NOMO-1 (cell line): ENCODE data around the gene INSC.

ENCODE experiments used
- DNase-seq, 2 experiments: peaks; one replicate each; lab custom pipeline; 2025; ENCODE audit not compliant: unreplicated experiment in 2 of 2; lab: John Stamatoyannopoulos, UW

INSC gene

DNA sequence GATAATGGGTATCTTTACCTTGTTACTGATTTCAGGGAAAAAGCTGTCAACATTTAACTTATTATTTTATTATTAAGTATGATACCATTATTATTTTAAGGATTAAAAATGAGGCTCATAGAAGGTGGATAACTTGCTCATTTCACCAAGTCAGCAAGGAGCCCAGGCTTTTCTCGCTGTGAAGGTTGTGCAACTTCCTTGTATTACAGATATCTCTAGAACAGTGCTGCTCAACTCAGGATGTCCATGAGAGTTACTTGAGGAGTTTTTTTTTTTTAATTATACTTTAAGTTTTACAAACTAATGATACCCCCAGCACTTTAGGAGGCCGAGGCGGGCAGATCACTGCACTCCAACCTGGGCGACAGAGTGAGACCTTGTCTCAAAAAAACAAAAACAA lies 98.2 kb downstream of the INSC start:
- peak in 1 of 2 experiments; percentile 36 for DNase-seq

DNA sequence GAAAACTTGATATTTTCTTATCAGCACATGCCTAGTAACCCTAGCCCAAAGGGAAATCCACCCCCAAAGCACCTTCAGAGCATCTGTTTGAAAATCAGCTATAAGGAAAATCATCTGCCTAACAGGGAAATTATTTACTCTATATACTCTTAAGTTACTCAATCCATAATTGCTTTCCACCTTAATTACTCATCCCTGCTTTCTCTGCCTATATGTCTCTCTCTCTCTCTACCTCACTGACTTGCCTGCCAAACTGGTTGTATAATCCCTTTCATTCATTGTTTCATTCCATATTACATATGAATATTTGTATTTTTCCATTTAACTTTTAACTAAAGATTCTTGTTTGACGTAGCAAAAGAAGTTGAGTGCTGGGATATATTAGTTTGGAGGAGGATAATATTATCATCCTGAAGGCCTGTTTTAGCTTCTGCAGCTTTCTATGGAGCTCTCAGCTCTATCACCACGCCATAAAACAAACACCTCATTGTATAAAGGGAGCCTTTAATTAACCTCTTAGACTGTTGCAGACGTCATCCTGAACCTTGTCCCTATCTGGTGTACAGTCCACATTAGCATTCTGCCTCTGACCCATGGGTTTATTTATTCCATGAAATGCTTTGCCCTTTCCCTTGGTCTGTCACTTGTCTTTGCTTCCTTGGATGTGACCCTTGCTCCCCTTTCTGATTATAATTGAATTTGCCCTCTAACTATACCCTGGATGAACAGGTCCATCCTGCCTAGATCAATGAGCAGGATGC lies 98.9 kb downstream of the INSC start:
- DNase-seq: no peak

DNA sequence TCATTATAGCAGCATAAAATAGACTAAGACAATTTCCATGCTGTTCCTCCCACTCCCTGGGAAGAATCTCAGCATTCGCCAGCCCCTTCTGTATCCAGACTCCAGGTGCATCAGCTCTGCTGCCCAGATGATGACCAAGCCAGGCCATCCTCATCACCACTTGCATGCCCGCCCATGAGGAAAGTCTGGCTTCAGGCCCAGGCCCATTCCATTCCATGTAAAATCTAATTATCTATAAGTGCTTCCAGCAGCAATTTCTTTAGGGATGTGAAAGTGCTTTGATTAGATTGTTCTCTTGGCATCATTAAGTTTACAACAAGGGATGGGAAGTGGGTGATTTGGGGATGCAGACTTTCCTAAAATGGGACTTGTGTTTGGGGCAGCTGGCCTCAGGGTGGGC lies 100.3 kb downstream of the INSC start:
- no peak for DNase-seq

DNA sequence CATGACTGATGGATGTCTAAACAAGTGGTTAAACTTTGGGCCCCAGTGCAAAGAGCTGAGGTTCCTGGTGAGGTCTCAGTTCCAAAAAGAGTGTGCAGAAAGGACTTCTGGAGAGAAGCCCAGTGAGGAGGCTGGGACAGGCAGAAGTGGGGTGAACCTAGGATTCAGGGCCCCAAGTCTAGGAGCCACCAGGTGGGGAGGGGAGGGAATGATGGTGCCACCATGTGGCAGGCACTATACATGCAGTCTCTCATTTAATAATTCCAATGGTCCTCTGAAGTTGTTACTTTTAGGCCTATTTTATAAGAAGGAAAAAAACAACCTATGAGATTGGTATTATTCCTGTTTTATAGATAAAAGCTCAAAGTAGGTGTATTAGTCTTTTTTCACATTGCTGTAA lies 102.0 kb downstream of the INSC start:
- DNase-seq: no peak

DNA sequence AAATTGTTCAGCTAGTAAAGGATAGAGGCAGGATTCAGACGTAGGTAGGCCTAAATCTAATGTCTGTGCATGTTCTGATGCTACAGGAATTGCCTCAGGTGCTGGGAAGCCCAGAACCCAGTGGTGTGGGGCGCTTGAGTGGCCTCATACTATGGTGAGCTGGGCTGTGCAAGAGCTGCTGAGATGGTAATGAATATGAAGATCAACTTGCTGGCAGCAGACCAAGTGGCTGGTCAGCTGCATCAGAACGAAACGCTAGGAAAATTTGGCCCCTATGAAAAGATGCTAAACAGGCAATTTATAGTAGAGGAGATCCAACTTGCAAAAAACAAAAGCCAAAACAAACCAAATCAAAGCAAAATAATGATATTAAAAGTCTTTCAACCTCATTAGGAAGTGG lies 102.7 kb downstream of the INSC start:
- DNase-seq: no peak

DNA sequence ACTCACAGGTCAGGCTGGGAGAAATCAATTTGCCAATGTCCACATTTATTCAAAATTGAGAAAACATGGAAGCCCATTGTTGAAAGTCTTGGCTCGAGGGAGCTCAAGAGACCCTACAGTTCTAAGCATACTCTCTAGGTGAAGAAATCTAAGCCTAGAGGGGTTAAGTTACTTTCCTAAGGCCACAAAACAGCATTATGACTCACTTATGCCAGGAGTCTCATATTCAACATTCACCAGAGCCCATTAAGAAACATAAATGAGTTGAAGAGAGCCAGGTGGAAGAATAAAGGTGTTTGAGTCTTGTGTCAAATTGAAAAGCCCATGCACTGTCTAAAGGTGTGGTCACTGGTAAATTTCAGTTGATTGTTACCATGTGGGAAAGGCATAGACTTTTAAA lies 108.1 kb downstream of the INSC start:
- DNase-seq: no peak

DNA sequence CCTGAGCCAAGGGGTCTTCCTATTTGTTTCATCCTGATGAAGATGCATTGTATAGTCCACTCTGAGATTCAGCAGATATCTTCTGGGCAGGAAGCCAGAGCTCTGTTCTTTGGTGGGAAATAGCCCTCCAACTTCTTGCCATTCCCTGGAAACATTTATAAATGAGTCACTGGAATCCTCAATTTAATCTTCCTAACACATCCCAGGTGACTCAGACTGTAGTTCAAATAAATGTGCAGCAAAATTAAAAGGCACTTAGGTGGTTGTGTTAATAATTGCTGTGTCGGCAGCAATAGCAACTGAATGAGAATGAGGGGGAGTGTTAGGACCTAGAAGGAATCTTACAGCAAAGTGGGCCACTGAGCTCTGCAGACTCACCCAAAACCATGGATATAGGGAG lies 108.6 kb downstream of the INSC start:
- no peak for DNase-seq

DNA sequence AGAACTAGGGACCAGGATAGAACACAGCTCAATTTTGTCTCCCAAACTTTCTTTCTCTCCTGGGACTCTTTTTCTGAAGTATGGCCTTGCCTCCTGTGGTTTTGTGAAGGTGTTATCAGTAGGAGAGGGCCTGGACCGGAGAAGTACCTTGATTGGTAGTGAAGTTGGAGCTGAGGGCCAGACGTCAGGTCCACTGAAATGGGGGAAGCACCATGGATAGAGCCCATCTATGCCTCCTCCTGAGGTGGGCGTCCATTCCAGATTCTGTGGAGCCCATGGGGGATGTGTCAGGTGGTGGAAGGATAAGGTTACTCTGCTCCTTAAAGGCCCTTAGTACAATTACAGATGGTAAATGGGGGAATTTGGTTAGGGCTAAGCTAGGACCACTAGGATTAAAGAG lies 109.7 kb downstream of the INSC start:
- DNase-seq: no peak

DNA sequence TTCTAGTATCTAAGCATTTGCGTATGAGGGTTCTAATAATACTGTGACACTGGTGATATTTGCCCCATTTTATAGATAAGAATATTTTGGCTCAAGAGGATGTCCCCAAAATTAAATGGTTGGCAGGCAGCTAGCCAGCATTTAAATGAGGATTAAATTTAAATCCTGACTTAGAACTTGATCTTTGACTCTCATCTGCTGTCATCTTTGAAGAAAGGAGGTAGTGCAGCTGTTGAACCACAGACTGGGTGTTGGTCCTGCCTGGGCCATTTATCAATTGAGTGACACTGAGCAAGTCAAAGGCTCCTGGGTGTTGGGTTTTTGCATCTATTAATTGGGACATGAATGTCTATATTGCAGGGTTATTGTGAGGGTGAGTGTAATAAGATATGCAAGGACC lies 112.3 kb downstream of the INSC start:
- DNase-seq: no peak

DNA sequence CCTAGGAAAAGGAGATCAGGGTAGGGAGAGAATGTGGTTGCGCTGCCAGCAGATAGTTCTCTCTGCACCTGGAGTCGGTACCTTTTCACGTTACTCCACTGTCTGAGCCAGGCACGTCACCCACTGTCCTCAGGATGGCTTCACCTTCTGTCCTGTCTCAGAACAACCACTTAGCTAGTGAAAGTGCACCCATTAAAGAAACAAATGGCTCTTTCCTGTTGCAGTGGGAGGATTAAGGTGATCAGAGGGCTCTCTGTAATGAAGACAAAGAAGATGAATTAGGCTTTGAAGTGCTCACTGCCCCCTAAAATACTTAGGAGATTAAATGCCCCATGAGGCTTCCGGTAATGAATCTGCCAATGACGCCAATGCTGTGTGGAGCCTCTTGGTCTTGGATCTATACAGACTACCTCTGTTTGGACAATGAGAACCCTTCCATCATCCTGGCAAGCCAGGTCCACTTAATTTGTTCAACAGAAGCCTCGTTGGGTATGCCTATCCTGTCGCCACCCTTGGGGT lies 113.7 kb downstream of the INSC start:
- DNase-seq: no peak

DNA sequence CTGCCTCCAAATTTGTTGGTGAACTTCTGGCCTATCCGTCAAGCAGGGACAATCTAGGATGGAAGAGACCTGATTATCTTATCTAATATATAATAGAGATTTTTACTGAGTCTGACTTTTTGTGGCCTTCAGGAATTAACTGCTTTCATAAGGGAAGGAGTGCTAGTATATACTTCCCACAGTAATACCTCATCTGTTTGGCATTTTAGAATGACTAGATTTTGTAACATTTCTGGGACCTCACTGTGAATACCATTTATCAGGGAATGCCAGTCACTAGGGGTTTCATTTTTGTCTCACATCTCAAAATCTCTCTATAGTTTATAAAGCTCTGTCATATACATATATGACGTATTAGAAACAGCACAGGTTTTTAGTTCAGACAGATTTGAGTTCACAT lies 114.3 kb downstream of the INSC start:
- no peak for DNase-seq

DNA sequence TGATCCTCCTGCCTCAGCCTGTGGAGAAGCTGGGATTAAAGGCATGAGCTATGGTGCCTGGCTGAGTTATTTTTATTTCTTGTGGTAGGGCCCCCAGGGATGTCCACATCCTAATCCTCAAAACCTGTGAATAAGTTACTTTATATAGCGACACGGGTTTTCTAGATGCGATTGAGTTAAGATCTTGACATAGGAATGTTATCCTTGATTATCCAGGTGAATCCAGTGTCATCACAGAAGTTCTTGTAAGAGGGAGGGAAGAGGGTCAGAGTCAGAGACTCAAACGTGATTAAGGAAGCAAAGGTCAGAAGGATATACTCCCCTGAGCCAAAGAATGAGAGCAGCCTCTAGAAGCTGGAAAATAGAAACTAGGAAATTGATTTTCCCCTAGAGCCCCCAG lies 117.8 kb downstream of the INSC start:
- no peak for DNase-seq

DNA sequence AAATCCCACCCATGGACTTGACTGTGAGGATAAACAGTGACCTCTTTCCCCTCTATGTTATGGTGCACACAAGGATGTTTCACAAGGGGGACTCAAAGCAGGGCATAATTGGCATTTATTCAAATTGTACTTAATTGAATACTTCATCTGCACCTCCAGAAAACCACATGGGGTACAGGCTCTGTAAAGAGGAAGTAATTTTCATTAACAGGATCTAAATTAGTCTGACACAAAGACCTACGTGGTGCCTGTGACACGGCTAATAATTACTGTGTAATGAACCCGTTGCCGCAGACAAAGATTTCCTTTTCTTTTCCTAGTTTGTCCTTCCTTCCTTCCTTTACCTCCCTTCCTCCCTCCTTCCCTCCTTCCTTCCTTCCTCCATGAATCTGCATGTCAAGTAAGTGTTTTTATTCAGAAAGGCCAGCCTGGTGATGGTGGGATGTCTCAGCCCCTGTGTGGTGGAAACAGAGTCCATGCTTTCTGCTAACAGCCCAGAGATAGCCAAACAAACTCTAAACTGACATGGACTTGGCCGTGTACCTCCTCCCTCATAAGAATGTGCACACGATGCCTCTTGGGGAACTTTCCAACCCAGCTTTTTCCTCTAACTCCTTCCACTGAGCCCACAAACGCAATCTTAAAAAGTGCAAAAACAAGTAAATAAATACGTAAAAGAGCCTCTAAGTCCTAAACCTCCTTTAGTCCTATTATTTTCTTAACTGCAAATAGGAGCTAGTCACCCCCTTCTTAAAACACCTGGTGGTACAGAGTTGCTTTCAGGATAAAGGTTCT lies 118.8 kb downstream of the INSC start:
- peak in 1 of 2 experiments; percentile 37 for DNase-seq

DNA sequence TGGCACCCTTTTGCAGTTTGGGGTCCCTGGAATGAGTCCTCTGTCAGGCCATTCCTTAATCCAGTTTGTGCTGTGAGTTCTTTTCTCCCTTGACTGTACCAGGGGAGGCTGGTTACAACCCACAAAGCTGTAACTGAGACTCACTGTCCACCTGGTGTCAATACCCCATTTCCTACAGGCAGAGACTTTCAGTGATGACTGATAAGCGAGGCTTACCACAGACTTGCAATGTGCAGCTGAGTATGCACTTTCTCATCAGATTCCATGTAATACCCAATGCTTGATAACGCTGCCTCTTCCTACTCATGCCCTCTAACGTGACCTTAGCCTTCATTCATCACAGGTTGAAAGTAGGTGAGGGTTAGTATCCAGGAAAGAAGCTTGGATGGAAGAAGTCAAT lies 120.1 kb downstream of the INSC start:
- DNase-seq: no peak

DNA sequence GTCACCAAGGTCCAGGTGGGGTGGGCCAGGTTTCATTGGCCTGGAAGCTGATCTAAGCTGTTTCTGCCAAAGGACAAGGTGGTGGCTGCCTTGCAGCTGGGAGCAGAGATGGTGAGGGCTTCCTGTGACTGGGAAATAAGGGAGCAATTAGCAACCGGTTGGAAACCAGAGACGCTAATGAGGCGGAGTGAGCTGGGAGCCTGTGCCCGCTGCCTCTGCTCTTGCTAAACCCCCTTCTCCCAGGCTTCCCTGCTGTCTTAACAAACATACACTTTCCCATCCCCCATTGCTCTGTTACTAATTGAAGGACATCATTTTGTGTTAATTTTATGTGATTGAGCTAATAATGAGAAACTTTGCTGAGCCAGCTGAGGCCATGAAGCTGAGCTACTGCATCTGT lies 121.8 kb downstream of the INSC start:
- DNase-seq: no peak

DNA sequence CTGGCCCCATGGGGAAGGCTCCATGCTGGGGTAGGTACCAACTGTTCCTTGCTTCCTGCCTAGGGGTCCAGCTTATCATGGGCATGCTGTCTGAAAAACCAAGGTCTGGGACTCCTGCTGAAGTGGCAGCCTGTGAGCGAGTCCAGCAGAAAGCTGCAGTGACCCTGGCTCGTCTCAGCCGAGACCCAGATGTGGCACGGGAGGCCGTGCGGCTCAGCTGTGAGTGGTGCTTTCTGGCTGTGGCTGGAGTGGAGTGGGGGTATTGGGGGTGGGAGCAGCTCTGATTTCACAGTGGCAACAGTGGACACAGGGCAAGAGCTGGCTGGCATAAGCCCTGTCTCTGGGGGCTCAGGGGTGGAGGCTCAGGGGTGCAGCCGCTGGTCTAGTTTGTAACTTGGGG lies 124.1 kb downstream of the INSC start:
- no peak for DNase-seq

DNA sequence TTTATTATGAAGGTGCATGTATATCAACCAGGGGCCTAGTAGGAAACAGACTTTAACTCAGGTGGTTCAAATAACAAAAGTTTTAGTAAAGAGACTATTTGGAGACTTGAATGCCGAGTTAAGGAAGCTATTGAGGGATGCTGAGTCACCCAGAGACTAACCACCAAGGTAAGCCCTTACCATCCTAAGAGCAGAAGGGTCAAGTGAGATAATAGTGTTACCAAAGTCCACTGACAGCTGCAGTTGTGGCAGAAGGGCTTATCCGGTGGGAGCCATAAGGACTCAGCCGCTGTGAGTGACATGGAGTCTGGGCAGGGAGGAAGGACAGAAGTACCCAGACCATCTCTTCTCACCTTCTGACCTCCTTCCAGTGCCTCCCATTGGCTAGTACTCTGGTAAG lies 134.0 kb downstream of the INSC start:
- DNase-seq: no peak

DNA sequence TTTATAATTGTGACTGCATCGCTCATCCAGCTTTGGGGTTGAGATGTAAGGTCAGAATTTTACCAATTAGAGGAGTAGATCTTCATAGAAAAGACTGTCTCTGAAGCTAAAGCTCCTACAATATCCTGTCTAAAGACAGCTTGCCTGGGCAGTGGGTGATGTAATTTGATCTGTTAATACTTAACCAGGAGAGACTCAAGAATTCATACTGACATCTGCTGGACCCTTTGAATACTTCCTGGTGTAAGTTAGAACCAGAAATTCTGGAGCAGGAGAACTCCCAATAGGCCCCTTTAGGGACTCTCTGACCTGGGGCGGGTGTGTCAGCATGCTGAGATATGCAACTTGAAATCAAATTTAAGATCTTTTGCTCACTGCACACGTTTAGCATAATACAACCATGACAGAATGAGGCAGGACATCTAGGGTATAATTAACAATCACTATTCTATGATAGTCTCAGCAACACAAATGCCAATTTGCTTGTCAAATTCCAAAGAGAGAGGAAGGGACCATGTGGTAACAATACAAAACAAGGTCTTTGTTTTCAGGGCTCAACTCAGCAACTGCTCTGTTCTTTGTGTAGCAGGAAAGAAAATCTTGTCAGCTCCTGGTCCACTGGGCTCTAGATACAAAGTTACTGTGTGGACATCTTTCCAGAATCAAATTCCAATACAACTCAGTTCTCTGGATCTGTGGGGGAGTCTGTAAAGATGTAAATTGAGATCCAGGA lies 143.9 kb downstream of the INSC start:
- DNase-seq: no peak

DNA sequence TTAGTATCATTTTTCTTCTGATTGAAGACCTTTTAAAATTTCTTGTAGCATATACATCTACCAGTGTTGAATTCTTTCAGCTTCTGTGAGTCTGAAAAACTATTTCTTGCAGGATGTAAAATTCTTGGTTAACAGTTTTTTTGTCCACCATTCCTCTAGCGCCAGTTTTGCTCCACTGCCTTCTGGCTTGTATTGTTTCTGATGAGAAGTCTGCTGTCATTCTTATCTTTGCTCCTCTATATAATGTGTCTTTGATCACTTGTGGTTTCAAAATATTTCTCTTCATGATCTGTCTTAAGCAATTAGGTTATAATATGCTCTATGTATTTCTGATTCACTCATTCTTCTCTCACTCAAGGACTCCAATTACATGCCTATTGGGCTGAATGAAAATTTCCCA lies 152.3 kb downstream of the INSC start:
- no peak for DNase-seq

DNA sequence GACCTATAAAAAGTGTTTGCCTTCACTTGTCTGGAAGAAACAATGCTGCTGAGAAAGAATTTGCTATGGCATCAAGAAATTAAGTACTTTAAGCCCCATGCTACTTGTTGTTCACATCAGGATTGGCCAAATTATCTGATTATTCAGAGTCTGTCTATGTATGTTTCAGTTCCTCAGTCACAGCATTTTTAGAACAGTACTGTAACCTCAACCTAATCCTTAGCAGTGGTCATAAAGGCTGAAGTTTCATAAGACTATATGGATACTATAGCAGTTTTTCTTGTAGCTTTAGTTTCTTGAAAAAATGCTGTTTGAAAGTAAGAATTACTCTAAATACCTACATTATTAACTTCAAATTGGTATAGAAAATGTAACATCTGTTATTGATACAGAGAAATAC lies 153.9 kb downstream of the INSC start:
- peak in 1 of 2 experiments; percentile 8 for DNase-seq

DNA sequence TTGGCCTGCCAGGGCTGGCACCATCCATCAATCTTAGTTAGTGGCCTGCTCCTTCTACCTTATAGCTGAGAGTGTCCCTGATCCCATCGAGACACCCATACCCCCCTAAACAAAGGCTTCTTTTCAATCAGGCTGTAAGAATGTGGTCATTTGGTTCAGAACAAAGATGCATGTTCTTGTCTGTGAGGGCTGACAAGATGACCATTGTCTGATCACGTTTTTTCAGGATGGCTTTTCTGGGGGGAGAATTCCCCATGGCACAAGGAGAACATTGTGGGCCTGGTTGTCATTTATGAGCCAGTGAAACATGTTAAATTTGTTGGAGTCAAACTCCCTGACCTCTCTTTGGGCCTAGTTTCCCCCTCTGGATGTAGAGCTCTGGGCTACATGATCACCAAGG lies 160.4 kb downstream of the INSC start:
- DNase-seq: no peak
